Naive thymus-derived CD4-positive, alpha-beta T cell (primary cell): ENCODE data around the gene FAF1. TPM values are rescaled to one million over a fixed set of nuclear protein-coding genes. Genes with fewer than 3 reads are reported as not detected.

Source experiments
- ATAC-seq: fragments of 150-1000 bp; cut with Tn5 transposase; 2 replicates; pipeline ENCODE4 v1.10.0; 2021; ENCODE audit warnings: mild to moderate bottlenecking, moderate library complexity
- CTCF ChIA-PET: fragments of 350-600 bp; sonication (Branson Sonifier 250); formaldehyde crosslinking; loops from one replicate; lab custom pipeline; 2021; ENCODE audit warnings: antibody characterized with exemption; lab: Charles Lee
- POLR2A ChIA-PET: fragments of 350-600 bp; sonication (Branson Sonifier 250); formaldehyde crosslinking; loops from one replicate; lab custom pipeline; 2021; ENCODE audit warnings: antibody characterized with exemption, inconsistent platforms; lab: Charles Lee
- DNase-seq, 9 donors: peaks; one replicate each; pipeline versions ENCODE4 v3.0.0 to v3.0.0-alpha.2; 2020 to 2022; ENCODE audit warnings: mixed read lengths in 1 of 9
- H3K27ac ChIP-seq: one replicate; pipeline ENCODE4 v1.7.0; 2013; ENCODE audit warnings: mild to moderate bottlenecking, low read depth, low read length, moderate library complexity
- H3K27me3 ChIP-seq, 2 donors: one replicate each; pipeline ENCODE4 v1.7.0; 2013; ENCODE audit warnings: low read length in 2 of 2, mild to moderate bottlenecking in 2 of 2, moderate library complexity in 2 of 2; ENCODE audit not compliant: control insufficient read depth in 2 of 2, insufficient read depth in 2 of 2
- H3K36me3 ChIP-seq, 3 experiments: 1 replicate in 2 of 3; 2 replicates in 1 of 3; pipeline ENCODE4 v1.7.0; 2013; ENCODE audit warnings: low read length in 3 of 3, mild to moderate bottlenecking in 3 of 3, moderate library complexity in 1 of 3; ENCODE audit not compliant: insufficient read depth in 3 of 3, control insufficient read depth in 2 of 3
- H3K4me1 ChIP-seq, 2 donors: one replicate each; pipeline ENCODE4 v1.7.0; 2013; ENCODE audit warnings: low read length in 2 of 2, mild to moderate bottlenecking in 2 of 2, moderate library complexity in 1 of 2; ENCODE audit not compliant: control insufficient read depth in 2 of 2, insufficient read depth in 2 of 2
- H3K4me3 ChIP-seq: 2 replicates; pipeline ENCODE4 v1.7.0; 2013; ENCODE audit warnings: mild to moderate bottlenecking, low read length
- H3K9me3 ChIP-seq, 3 experiments: 1 replicate in 2 of 3; 2 replicates in 1 of 3; pipeline ENCODE4 v1.7.0; 2013; ENCODE audit warnings: low read length in 3 of 3; ENCODE audit not compliant: control insufficient read depth in 2 of 3
- H3K27ac Mint-ChIP-seq, 9 donors: one replicate each; pipeline ENCODE4 v1.8.0; 2020 to 2022; ENCODE audit warnings: mixed read lengths in 9 of 9, mild to moderate bottlenecking in 8 of 9, moderate library complexity in 5 of 9, inconsistent platforms in 2 of 9
- H3K27me3 Mint-ChIP-seq, 5 donors: one replicate each; pipeline ENCODE4 v1.8.0; 2021 to 2022; ENCODE audit warnings: mixed read lengths in 5 of 5, mild to moderate bottlenecking in 1 of 5
- H3K36me3 Mint-ChIP-seq, 5 donors: one replicate each; pipeline ENCODE4 v1.8.0; 2020 to 2022; ENCODE audit warnings: mixed read lengths in 5 of 5, mild to moderate bottlenecking in 3 of 5, inconsistent platforms in 1 of 5
- H3K4me1 Mint-ChIP-seq, 7 donors: one replicate each; pipeline ENCODE4 v1.8.0; 2020 to 2022; ENCODE audit warnings: mixed read lengths in 7 of 7, mild to moderate bottlenecking in 3 of 7, inconsistent platforms in 1 of 7
- H3K4me3 Mint-ChIP-seq, 10 donors: one replicate each; pipeline ENCODE4 v1.8.0; 2020 to 2022; ENCODE audit warnings: mild to moderate bottlenecking in 10 of 10, mixed read lengths in 10 of 10, moderate library complexity in 6 of 10, inconsistent platforms in 2 of 10
- H3K9me3 Mint-ChIP-seq, 11 donors: one replicate each; pipeline ENCODE4 v1.8.0; 2020 to 2022; ENCODE audit warnings: mixed read lengths in 11 of 11, mild to moderate bottlenecking in 4 of 11, inconsistent platforms in 1 of 11, moderate library complexity in 1 of 11
- intact Hi-C, 2 donors: fragments of 100-400 bp; cut with micrococcal nuclease; formaldehyde crosslinking; loops; one replicate each; pipeline ENCODE4 v1.15.1; 2023
- polyA plus RNA-seq, 2 donors: library from polyadenylated mRNA; unstranded; fragments of 300-500 nt; fragmentation: Illumina TruSeq; gene quantifications; one replicate each; pipeline ENCODE4 v1.2.3, GENCODE V29; 2021
- total RNA-seq, 6 experiments: library from RNA in 5 of 6; stranded (reverse) in 5 of 6; gene quantifications; 1 replicate in 5 of 6; 2 replicates in 1 of 6; pipeline ENCODE4 v1.2.3 and lab custom pipeline; 2021 to 2026

The FAF1 gene
- total and polyA plus RNA-seq, 7 experiments from 2014 or later: 36.9 to 66.6 (median 48.5) TPM

DNA sequence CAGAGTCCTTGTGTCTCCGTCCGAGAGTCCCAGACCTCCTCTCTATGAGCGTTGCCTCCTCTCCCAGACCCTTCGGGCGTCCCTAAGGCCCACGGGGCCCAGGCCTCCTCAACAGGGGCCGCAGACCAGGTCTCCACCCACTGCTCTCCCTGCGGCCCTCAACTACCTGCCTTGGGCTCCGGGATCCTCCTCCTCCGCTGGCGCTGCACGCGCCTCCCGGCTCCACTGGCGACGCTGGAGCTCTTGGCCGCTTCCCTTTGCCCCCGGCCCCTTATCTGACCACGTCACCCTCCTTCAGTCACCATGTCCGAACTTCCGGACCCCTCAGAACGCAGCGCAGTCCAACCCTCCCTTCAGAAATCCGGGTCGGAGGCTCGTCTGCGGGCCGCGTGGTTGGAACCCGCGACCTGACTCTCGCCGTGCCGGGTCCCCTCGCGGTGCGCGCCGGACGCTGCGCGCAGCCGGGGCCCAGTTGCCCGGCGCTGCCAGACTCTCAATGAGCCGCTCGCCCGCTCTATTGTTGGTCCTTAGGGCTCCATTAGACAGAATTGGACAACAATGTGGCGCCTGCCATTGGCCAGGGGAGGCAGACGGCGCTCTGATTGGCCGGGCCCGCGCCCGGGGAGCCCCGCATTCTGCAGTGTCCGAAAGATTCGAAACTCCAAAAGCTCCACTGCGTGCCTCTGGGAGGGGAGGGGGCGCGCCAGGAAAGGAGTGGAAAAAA, 537.0 kb downstream of the FAF1 start, which contains the start of gene DMRTA2:
TSS of gene DMRTA2 (minus strand) at position 498 of the 724 bp plus-strand sequence. CDS start 1,907 bp downstream, outside the sequence.
- ChIA-PET POLR2A (no interaction called here), CTCF (no interaction called here)
- no peaks in the 10 kb centered on the region for H3K36me3 ChIP-seq
- peak within 1 kb of the TSS in 2 of 9 donors; percentile 32 to 82 for H3K27ac Mint-ChIP-seq
- no peaks in the 10 kb centered on the region for H3K9me3 ChIP-seq
- DNase-seq (peak in 1 of 9 donors; percentile 33), ATAC-seq (no peak)
- H3K4me3 ChIP-seq: peak within 1 kb of the TSS; percentile 56
- intact Hi-C loops: loop anchor here in 1 of 2 donors (5.0 kb wide), 1 partner anchor 184 kb away; no protein-coding TSS in a partner anchor
- peaks cover 71 to 86% (median 75%) of the 10 kb centered on the region in 5 donors for H3K27me3 Mint-ChIP-seq
- H3K4me3 Mint-ChIP-seq: peak within 1 kb of the TSS; percentile 81 to 94 (median 85)
- H3K27me3 ChIP-seq: peaks cover 8 to 25% of the 10 kb centered on the region in 2 donors
- H3K36me3 Mint-ChIP-seq: peaks cover 0 to 8% (median 0%) of the 10 kb centered on the region in 5 donors
- H3K27ac ChIP-seq: no peak within 1 kb of the TSS
- no peaks in the 10 kb centered on the region for H3K4me1 ChIP-seq
- peaks cover 33 to 69% (median 49%) of the 10 kb centered on the region in 7 donors for H3K4me1 Mint-ChIP-seq
- H3K9me3 Mint-ChIP-seq: peaks cover 0 to 8% (median 0%) of the 10 kb centered on the region in 11 donors

DNA sequence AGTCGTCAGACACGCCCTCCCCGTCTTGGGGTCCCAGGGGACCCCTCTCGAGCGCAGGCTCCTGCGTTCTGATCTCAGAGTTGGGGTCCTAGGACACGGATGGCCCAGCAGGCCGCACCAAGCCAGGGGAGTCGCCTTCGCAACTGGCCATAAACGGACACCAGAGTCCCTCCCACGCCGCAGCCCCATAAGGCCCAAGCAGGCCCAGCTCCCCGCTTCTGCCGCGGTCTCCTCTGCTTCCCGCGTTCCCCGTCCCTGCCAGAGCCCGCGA, 537.5 kb downstream of the FAF1 start:
- H3K27ac Mint-ChIP-seq: peak overlapping the region in 1 of 9 donors; percentile 59
- peak in 1 of 9 donors; percentile 24 for DNase-seq
- H3K27ac ChIP-seq: no peak overlapping the region
- peak overlapping the region in 7 of 10 donors; percentile 21 to 83 (median 51) for H3K4me3 Mint-ChIP-seq
- peaks cover 0 to 8% (median 0%) of the 10 kb centered on the region in 11 donors for H3K9me3 Mint-ChIP-seq
- ChIA-PET CTCF (no interaction called here), POLR2A (no interaction called here)
- no peaks in the 10 kb centered on the region for H3K9me3 ChIP-seq
- H3K4me1 ChIP-seq: no peaks in the 10 kb centered on the region
- H3K27me3 Mint-ChIP-seq: peaks cover 73 to 86% (median 75%) of the 10 kb centered on the region in 5 donors
- ATAC-seq: no peak
- no peak overlapping the region for H3K4me3 ChIP-seq
- intact Hi-C loops: loop anchor here in 1 of 2 donors (5.0 kb wide), 1 partner anchor 185 kb away; no protein-coding TSS in a partner anchor
- peaks cover 0 to 8% (median 0%) of the 10 kb centered on the region in 5 donors for H3K36me3 Mint-ChIP-seq
- H3K4me1 Mint-ChIP-seq: peaks cover 33 to 69% (median 50%) of the 10 kb centered on the region in 7 donors
- H3K27me3 ChIP-seq: peaks cover 7 to 25% of the 10 kb centered on the region in 2 donors
- H3K36me3 ChIP-seq: no peaks in the 10 kb centered on the region

DNA sequence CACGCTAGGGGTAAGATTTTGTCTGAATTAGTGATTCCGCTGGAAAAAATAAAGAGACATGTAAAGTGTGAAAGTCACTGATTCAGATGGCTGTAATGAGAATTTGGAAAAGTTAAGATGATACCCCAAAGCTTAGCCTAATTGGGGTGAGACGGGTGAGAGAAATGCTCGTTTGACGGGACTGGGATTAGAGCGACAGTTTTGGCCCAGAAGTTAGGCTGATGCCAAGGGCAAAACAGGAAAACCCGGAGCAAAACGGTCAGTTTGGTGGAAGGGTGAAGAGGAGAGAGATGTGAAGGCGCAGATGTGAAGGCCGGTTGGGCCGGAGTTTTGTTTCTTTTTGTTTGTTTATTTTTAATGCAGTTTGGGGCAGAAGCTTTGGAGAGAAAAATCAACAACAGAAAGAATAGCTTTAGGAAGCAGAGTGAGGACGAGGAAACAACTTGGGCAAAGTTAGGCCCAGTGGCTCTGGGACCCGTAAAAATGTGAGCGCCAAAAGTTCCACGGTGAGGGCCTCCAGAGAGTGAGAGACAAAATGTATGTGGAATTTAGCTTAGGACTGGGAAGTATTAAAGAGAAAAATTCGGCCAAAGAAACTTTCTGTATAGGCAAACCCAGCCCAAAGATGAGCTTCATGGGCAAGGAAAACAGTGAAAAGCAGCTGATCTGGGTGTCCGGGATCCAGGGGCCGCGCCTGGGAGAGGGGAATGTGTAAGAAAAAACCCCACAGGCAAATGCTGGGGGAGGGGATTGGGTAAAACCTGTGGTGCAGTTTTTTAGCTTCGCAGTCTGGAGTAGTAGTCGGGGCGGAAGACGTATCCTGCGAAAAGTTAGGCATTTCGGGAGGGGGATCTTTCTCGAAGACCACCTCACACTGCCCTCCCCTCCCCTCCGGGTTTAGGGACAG, 538.0 kb downstream of the FAF1 start:
- H3K4me1 Mint-ChIP-seq: peaks cover 28 to 66% (median 47%) of the 10 kb centered on the region in 7 donors
- DNase-seq (no peak), ATAC-seq (no peak)
- CTCF ChIA-PET: no interaction called here
- H3K27me3 Mint-ChIP-seq: peaks cover 70 to 86% (median 73%) of the 10 kb centered on the region in 5 donors
- Histone ChIP-seq H3K4me3 (no peak overlapping the region), H3K4me1 (no peaks in the 10 kb centered on the region), H3K9me3 (no peaks in the 10 kb centered on the region), H3K27ac (no peak overlapping the region), H3K36me3 (no peaks in the 10 kb centered on the region), H3K27me3 (peaks cover 4 to 23% of the 10 kb centered on the region in 2 donors)
- peak overlapping the region in 1 of 9 donors; percentile 82 for H3K27ac Mint-ChIP-seq
- H3K4me3 Mint-ChIP-seq: peak overlapping the region; percentile 5 to 83 (median 56)
- intact Hi-C loops: loop anchor here in 1 of 2 donors (5.0 kb wide), 1 partner anchor 185 kb away; no protein-coding TSS in a partner anchor
- peaks cover 0 to 8% (median 0%) of the 10 kb centered on the region in 5 donors for H3K36me3 Mint-ChIP-seq
- H3K9me3 Mint-ChIP-seq: peaks cover 0 to 8% (median 0%) of the 10 kb centered on the region in 11 donors
- POLR2A ChIA-PET: no interaction called here

DNA sequence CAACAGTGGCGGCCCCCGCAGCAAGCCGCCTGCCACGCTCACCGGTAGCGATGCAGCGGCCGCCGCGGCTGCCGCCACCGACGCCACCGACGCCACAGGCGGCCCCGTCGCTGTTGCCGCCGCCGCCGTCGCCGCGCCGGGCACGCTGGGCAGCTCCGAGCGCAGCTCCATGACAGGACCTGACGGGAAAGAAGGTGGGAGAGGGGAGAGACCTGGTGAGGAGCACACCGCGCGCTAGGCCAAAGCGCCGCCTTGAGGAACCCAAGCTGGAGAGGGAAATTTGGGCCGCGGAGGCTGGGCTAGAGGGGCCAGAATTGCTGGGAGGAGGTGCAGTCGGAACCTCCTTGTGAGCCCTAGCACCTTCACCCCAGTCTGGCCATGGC, 538.7 kb downstream of the FAF1 start:
- H3K4me1 ChIP-seq: no peaks in the 10 kb centered on the region
- Mint-ChIP-seq H3K27me3 (peaks cover 75 to 86% (median 78%) of the 10 kb centered on the region in 5 donors), H3K9me3 (peaks cover 0 to 10% (median 0%) of the 10 kb centered on the region in 11 donors), H3K36me3 (peaks cover 0 to 10% (median 0%) of the 10 kb centered on the region in 5 donors), H3K4me1 (peaks cover 28 to 70% (median 50%) of the 10 kb centered on the region in 7 donors), H3K4me3 (peak overlapping the region in 7 of 10 donors; percentile 5 to 63 (median 51)), H3K27ac (peak overlapping the region in 1 of 9 donors; percentile 82)
- H3K4me3 ChIP-seq: no peak overlapping the region
- H3K27me3 ChIP-seq: peaks cover 4 to 22% of the 10 kb centered on the region in 2 donors
- ChIA-PET POLR2A (no interaction called here), CTCF (no interaction called here)
- no peaks in the 10 kb centered on the region for H3K36me3 ChIP-seq
- ATAC-seq (no peak), DNase-seq (no peak)
- H3K9me3 ChIP-seq: no peaks in the 10 kb centered on the region
- intact Hi-C loops: loop anchor here in 1 of 2 donors (5.0 kb wide), 1 partner anchor 186 kb away; no protein-coding TSS in a partner anchor
- no peak overlapping the region for H3K27ac ChIP-seq

DNA sequence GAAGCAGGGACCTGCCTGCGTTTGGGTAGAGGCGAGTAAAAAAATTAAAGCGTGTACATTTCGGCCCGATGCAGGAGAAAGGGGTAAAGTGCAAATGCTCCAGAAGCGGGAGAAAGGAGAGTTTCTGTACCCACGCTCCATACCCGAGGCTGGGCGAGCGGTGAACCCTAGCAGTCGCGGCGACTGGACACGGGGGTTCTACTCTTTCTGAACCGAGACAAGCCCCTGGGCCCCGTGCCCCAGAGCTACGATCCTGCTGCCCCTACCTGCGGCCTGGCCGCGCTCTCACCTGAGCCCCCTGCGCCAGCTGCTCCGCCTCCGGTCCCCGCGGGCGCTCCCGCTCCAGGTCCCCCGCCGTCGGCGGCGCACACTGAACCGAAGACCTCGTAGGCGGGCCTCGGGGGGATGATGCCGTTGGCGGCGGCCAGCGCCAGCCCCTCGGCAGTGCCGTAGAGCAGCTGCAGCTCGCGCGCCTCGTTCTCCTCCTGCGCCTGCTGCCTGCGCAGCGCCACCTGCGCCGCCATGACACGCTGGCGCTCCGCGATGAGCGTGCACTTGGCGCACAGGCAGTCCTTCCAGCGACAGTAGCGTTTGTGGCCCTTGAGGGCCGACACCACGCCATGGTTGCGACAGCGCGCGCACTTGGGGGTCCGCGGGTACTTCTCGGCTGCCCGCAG, 539.2 kb downstream of the FAF1 start:
- H3K4me3 Mint-ChIP-seq: peak overlapping the region; percentile 20 to 79 (median 65)
- H3K9me3 ChIP-seq: no peaks in the 10 kb centered on the region
- peak overlapping the region in 1 of 9 donors; percentile 84 for H3K27ac Mint-ChIP-seq
- H3K4me1 ChIP-seq: no peaks in the 10 kb centered on the region
- peak in 1 of 9 donors; percentile 27 for DNase-seq
- H3K27me3 Mint-ChIP-seq: peaks cover 73 to 86% (median 76%) of the 10 kb centered on the region in 5 donors
- H3K4me3 ChIP-seq: no peak overlapping the region
- peaks cover 28 to 72% (median 51%) of the 10 kb centered on the region in 7 donors for H3K4me1 Mint-ChIP-seq
- ChIA-PET POLR2A (no interaction called here), CTCF (no interaction called here)
- H3K9me3 Mint-ChIP-seq: peaks cover 0 to 10% (median 0%) of the 10 kb centered on the region in 11 donors
- intact Hi-C loops: loop anchor here in 1 of 2 donors (5.0 kb wide), 1 partner anchor 186 kb away; no protein-coding TSS in a partner anchor
- H3K36me3 Mint-ChIP-seq: peaks cover 0 to 11% (median 0%) of the 10 kb centered on the region in 5 donors
- no peak for ATAC-seq
- no peaks in the 10 kb centered on the region for H3K36me3 ChIP-seq
- no peak overlapping the region for H3K27ac ChIP-seq
- peaks cover 4 to 22% of the 10 kb centered on the region in 2 donors for H3K27me3 ChIP-seq
